A204.1 (cell line): ENCODE data around the gene CHSY3.

Experiments used
- FAIRE-seq: peaks from 2 replicates; lab custom pipeline; 2012; peaks lifted over from hg19 to GRCh38; lab: Jason Lieb, UNC

CHSY3 gene

GRCh38 chr5:130025511-130025910 is 121.2 kb downstream of the CHSY3 start:
- FAIRE-seq, result no peak

GRCh38 chr5:130032807-130033206 is 128.5 kb downstream of the CHSY3 start:
- no peak for FAIRE-seq

- FAIRE-seq, result no peak
Measured at GRCh38 chr5:130034566-130035210, 130.4 kb downstream of the CHSY3 start.

GRCh38 chr5:130035388-130035787 is 131.1 kb downstream of the CHSY3 start:
- no peak for FAIRE-seq

GRCh38 chr5:130037905-130038304 is 133.6 kb downstream of the CHSY3 start:
- FAIRE-seq, result no peak

- FAIRE-seq, result no peak
Measured at GRCh38 chr5:130043834-130044233, 139.6 kb downstream of the CHSY3 start.

DNA sequence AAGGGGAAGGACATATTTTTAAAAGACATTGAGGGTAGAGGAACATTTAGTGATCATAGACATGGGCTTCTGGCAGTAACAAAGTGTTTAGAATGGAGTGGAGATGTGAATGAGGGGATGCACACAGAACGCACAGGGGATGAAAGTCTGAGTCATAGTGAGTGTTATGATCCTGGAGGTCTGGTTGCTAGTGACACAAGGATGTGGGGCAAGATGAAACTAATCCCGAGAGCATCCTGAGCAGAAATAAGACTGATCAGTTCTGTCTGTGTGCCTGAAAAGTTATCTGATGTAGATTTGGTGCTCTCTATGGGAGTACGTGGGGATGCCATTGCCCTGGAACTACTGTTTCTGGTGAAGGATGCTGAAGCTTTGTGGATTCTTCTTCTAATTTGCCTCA is 141.1 kb downstream of the CHSY3 start:
- no peak for FAIRE-seq

DNA sequence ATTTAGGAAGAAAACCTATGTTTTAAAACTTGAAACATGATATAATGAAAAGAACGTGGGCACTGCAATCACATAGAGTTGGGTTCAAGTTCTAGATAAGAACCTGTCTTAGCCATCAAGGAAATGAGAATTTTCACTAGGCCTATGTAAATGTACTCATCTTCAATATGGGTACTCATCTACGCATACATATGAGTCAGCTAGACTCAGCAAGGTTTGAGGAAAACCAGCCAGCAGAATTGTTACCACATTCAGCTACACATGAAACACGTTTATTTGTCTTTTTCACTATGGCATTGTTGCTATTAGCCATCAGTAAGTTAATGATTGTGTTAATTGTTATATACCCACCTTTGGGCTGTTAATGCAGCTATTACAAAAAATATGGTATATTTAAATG is 146.3 kb downstream of the CHSY3 start:
- no peak for FAIRE-seq

DNA sequence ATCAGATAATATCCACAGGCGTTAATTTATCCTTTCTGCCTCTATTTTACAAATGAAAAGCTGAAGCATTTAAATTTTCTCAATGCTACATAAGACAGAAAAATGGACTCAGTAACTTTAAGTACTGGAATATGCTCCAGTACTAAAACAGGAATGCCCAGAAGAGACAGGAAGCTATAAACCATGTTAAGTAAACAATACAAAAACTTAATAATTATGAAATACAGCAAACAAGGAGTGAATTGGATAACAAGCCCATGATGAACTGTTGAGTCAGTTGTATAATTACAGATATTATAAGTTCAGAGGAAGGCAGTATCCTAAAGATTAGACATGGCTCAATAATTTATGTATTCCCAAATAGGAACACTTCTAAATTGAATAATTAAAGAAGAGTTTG is 148.5 kb downstream of the CHSY3 start:
- FAIRE-seq, result no peak

GRCh38 chr5:130055572-130055971 is 151.3 kb downstream of the CHSY3 start:
- no peak for FAIRE-seq

DNA sequence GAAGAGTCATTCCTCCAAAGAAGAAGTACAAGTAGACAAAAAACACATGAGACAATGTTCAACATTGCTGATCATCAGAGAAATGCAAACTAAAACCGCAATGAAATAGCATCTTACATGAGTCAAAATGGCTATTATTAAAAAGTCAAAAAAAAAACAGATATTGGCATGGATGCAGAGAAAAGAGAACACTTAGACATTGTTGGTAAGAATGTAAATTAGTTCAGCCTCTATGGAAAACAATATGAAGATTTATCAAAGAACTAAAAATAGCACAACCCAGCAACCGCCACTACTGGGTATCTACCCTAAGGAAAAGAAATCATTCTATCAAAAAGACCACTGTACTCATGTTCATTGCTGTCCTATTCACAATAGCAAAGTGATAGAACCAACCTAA is 157.5 kb downstream of the CHSY3 start:
- no peak for FAIRE-seq

DNA sequence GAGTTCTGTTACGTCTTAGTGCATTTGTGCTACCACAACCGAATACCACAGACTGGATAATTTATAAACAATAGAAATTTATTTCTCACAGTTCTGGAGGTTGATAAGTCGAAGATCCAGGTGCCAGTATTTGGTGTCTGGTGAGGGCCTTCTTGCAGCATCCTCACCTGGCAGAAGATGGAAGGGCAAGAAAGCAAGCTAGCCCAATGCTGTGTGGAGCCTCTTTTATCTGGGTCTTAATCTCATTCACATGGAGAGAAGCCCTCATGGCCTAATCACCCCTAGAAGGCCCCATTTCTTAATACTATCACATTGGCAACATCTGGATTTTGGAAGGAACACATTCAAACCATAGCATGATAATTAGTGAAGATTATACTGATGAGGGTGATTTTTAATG is 159.3 kb downstream of the CHSY3 start:
- no peak for FAIRE-seq

- FAIRE-seq, result no peak
Measured at GRCh38 chr5:130064484-130064883, 160.2 kb downstream of the CHSY3 start.

GRCh38 chr5:130065617-130066016 is 161.4 kb downstream of the CHSY3 start:
- FAIRE-seq, result no peak

DNA sequence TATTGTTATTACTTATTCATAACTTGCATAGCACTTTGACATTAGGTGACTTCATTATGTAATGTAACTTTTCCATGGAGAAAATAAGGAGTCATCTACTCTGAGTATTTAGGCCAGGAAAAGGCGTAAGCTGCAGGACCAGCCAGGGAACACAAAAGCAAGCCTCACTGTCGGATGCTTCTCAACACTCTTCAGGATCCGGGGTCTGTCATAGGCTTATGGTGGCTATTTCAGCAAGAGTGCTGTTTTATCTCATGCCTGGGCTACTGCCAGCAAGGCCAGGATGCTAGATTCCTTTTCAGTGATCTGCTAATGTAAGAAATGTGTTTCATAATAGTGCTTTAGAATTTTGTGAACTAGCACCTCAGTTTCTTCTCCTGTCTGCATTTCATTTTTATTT is 162.4 kb downstream of the CHSY3 start:
- no peak for FAIRE-seq

DNA sequence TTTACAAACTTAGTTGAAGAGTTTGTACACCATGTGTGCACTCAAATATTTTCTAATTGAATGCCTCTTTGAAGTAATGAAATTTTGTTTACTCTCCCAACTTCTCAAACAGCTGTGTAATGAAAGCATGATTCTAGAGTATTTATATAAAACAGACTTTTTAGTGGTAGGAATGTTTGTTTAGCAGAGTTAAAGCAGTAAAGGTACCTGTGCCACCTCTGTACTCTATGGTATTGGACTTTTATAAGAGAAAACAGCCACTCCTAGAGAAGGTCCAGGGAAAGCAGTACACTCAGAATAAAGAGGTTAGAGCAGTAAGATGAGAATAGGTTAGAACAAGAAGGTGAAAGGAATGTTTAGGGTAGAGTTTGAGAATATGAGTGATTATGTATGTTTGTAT is 163.1 kb downstream of the CHSY3 start:
- no peak for FAIRE-seq

- no peak for FAIRE-seq
Measured at GRCh38 chr5:130068101-130068500, 163.8 kb downstream of the CHSY3 start.

GRCh38 chr5:130068988-130069387 is 164.7 kb downstream of the CHSY3 start:
- FAIRE-seq, result no peak

- FAIRE-seq, result no peak
Measured at GRCh38 chr5:130074820-130075219, 170.6 kb downstream of the CHSY3 start.

- no peak for FAIRE-seq
Measured at GRCh38 chr5:130077007-130077406, 172.7 kb downstream of the CHSY3 start.

GRCh38 chr5:130078661-130079060 is 174.4 kb downstream of the CHSY3 start:
- no peak for FAIRE-seq

- FAIRE-seq, result no peak
Measured at GRCh38 chr5:130090569-130091270, 186.5 kb downstream of the CHSY3 start.

- FAIRE-seq, result no peak
Measured at GRCh38 chr5:130092991-130093390, 188.7 kb downstream of the CHSY3 start.

DNA sequence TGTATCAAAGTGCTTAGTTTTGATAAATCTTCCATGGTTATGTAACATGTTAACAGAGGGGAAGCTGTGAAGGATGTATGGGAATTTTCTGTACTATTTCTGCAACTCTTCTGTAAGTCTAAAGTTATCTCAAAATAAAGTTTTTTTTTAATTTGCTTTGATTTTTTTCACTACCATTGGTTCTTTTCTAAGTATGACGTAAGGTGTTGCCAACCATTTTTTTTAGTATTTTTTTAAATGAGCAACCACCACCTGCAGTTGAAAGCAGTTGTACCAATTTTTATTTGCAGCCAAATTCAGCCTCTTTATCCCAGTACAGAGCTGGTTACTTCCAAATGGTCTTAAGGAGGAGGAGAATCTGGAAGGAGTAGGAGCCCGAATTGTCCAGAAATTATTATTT is 192.2 kb downstream of the CHSY3 start:
- no peak for FAIRE-seq
